BLaER1 treated with 17β-estradiol and CSF1 and Interleukin-3, amounts not matched to agents 10 nM and 100 nM (cell line): ENCODE data around the gene NETO1.

Source experiments
- H3K27ac ChIP-seq, 11 experiments: shearing (Covaris generic); formaldehyde crosslinking; 2 replicates each; pipeline ENCODE4 v1.8.1; 2022
- H3K27me3 ChIP-seq, 11 experiments: shearing (Covaris generic); formaldehyde crosslinking; 2 replicates each; pipeline ENCODE4 v1.8.1; 2022
- H3K36me3 ChIP-seq, 11 experiments: shearing (Covaris generic); formaldehyde crosslinking; 2 replicates each; pipeline ENCODE4 v1.8.1; 2022
- H3K4me1 ChIP-seq, 10 experiments: shearing (Covaris generic); formaldehyde crosslinking; 2 replicates each; pipeline ENCODE4 v1.8.1; 2022
- H3K4me2 ChIP-seq, 11 experiments: shearing (Covaris generic); formaldehyde crosslinking; 2 replicates each; pipeline ENCODE4 v1.8.1; 2022
- H3K4me3 ChIP-seq, 10 experiments: shearing (Covaris generic); formaldehyde crosslinking; 2 replicates each; pipeline ENCODE4 v1.8.1; 2022
- H3K9ac ChIP-seq, 11 experiments: shearing (Covaris generic); formaldehyde crosslinking; 2 replicates each; pipeline ENCODE4 v1.8.1; 2022
- H3K9me3 ChIP-seq, 11 experiments: shearing (Covaris generic); formaldehyde crosslinking; replicated peaks in 1 of 11; 2 replicates each; pipeline ENCODE4 v1.8.1; 2022
- H4K20me1 ChIP-seq, 11 experiments: shearing (Covaris generic); formaldehyde crosslinking; 2 replicates each; pipeline ENCODE4 v1.8.1; 2022
- Cebpa-rat ChIP-seq, 11 experiments: shearing (Covaris generic); IDR thresholded peaks; 2 replicates each; pipeline ENCODE4 v1.8.1; 2022

The NETO1 gene

DNA sequence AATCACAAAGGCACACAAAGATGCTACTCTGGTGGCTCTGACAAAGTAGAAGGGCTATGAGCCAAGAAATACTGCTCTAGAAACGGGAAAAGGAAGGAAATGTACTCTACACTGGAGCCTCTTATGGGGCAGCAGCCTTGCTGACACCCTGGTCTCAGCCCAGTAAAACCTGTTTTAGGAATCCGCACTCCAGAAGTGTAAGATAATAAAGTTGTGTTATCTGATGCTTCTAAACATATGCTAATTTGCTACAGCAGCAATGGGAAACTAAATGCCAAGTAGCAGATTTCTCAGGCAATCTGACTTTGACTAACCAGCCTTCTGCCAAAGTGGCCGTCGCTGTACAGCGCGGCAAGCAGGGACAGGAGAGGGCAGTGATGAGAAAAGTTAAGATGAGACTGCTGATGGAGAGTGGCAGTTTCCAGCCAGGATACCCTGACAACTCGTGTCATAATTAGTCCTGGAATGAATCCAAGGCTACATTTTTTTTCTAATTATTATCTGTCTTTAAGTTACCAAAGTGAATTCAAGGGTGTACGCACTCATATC, 99.0 kb downstream of the NETO1 start:
- H3K9ac ChIP-seq = no peak overlapping the region
- no peak overlapping the region for H3K4me2 ChIP-seq
- TF ChIP-seq Cebpa-rat (IDR thresholded peaks at IDR 0.05) = no peak
- no peaks in the 10 kb centered on the region for H4K20me1 ChIP-seq
- H3K36me3 ChIP-seq = no peaks in the 10 kb centered on the region
- H3K27ac ChIP-seq = no peak overlapping the region
- H3K9me3 ChIP-seq = peaks cover 0 to 11% (median 0%) of the 10 kb centered on the region in 11 experiments; a peak in 4 of 22 replicates
- no peak overlapping the region for H3K4me3 ChIP-seq
- no peaks in the 10 kb centered on the region for H3K27me3 ChIP-seq
- peaks cover 0 to 7% (median 0%) of the 10 kb centered on the region in 10 experiments; a peak in 3 of 20 replicates for H3K4me1 ChIP-seq

DNA sequence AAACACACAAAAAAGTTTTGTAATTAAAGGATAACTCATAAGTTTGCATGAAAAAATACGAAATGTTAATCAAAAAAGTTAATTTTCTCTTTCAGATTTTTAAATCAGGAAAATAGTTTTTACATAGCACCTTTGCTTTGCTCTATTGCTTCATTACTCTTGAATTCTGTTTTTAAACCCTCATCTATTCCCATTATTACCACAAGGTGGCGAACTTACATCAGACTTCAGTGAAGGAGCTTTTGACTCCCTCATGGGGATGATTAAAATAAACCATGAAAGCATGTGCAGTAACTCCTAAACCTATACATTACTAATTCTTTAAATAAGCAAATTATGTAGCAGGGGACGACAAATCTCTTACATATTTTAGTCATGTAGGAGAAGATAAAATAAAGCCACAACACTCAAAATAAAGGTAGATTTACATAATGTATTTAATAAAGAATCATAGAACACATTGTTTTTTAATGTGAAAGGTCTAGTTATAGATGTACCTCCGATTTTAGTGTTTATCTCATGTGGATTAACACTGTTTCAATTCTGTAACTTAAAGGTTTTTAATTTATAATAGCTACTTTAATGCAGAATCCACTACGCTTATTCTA, 105.2 kb downstream of the NETO1 start:
- no peak for TF ChIP-seq Cebpa-rat (IDR thresholded peaks at IDR 0.05)
- no peak overlapping the region for H3K4me3 ChIP-seq

DNA sequence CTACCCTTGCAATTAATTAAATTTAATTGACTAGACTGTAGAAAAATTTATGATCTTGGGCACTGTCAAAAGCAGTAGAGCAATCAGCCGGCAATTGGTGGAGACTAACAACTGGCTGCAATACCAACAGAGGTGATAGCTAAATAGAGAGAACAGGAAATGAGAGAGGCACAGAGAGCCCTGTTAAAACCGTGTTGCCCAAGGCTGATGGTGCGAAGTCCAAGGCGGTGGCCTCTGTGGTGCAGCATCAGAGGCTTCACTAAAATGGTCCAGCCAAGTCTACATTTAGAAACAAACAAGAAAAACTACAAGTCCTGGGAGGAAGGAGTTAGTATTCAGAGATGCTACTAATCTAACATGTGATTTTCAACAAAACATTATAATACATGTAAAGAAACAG, 115.6 kb downstream of the NETO1 start:
- Histone ChIP-seq H3K36me3 (no peaks in the 10 kb centered on the region), H3K4me2 (no peak overlapping the region), H3K9ac (no peak overlapping the region), H3K27me3 (no peaks in the 10 kb centered on the region), H3K9me3 (no peaks in the 10 kb centered on the region), H3K27ac (no peak overlapping the region), H4K20me1 (no peaks in the 10 kb centered on the region), H3K4me1 (no peaks in the 10 kb centered on the region), H3K4me3 (no peak overlapping the region)
- TF ChIP-seq Cebpa-rat (IDR thresholded peaks at IDR 0.05) = no peak

More for the DNA sequence above, 105.2 kb downstream of the NETO1 start:
- Histone ChIP-seq H3K4me1 (peaks cover 0 to 4% (median 0%) of the 10 kb centered on the region in 10 experiments; a peak in 3 of 20 replicates), H3K9ac (no peak overlapping the region), H3K36me3 (no peaks in the 10 kb centered on the region), H3K9me3 (peaks cover 0 to 12% (median 0%) of the 10 kb centered on the region in 11 experiments; a peak in 4 of 22 replicates), H3K27me3 (no peaks in the 10 kb centered on the region), H3K4me2 (no peak overlapping the region), H3K27ac (no peak overlapping the region), H4K20me1 (no peaks in the 10 kb centered on the region)

DNA sequence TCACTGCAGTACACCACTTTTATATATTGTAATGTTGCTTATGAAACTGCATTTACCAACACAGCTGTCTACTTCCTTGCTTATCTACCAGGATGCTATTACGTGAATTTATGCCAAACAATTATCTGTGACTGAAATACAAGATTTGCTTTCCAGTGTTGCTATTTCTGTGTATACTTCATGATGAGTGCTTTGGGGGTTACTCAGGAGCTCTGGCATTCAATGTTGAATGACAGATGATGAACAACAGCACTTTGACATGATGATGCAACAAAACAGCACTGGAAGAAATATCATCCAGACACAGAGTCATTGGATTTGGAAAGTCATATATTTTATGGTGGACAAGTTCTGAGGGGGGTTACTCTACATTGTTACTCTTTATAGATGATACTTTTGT, 125.8 kb downstream of the NETO1 start:
- Histone ChIP-seq H3K9me3 (no peaks in the 10 kb centered on the region), H3K27ac (no peak overlapping the region), H3K4me1 (0 out of 20 replicates have a peak, but pooled peaks cover 0 to 4% (median 0%) of the 10 kb centered on the region in 10 experiments), H3K4me3 (no peak overlapping the region), H3K4me2 (no peak overlapping the region), H4K20me1 (no peaks in the 10 kb centered on the region), H3K9ac (no peak overlapping the region), H3K27me3 (no peaks in the 10 kb centered on the region), H3K36me3 (no peaks in the 10 kb centered on the region)
- TF ChIP-seq Cebpa-rat (IDR thresholded peaks at IDR 0.05) = no peak

DNA sequence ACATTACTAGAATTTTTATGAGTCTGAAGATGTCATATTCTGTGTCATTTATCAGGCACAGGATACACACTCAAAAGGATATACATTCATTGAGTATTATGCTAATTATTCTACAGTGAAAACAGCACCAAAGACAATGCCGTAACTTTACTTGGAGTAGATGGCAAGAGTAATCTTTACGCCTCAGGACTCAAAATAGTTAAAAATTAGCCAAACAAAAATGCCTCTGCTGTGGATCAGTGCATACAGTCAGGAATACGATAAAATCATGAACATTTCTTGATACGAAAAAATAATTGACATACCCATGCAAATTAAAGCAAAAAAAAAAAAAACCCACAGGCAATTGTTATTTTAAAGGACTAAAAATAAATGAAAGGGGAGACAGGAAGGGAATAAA, 129.7 kb downstream of the NETO1 start:
- H3K9ac ChIP-seq = no peak overlapping the region
- H3K36me3 ChIP-seq = no peaks in the 10 kb centered on the region
- no peaks in the 10 kb centered on the region for H3K9me3 ChIP-seq
- no peak overlapping the region for H3K4me2 ChIP-seq
- no peaks in the 10 kb centered on the region for H4K20me1 ChIP-seq
- no peak overlapping the region for H3K27ac ChIP-seq
- 0 out of 20 replicates have a peak, but pooled peaks cover 0 to 4% (median 0%) of the 10 kb centered on the region in 10 experiments for H3K4me1 ChIP-seq
- TF ChIP-seq Cebpa-rat (IDR thresholded peaks at IDR 0.05) = no peak
- no peak overlapping the region for H3K4me3 ChIP-seq
- H3K27me3 ChIP-seq = no peaks in the 10 kb centered on the region

DNA sequence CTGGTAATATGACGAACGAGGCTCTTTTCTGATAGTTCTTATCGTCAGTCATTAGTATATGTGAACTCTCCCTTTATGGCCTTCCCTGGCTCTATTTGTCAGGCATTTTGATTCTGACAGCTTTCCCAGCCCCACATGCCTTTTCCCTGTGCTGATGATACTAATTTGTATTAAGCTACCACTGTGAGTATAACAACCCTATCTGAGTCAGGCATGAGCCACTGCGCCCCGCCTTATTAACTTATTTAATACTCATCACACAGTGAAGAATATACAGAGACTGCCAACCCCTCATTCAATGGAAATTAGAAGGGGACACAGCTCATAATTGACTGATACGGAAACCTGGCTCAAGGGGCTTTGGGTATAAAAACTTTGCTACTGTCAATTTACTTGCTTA, 140.0 kb downstream of the NETO1 start:
- H3K27ac ChIP-seq = no peak overlapping the region
- no peaks in the 10 kb centered on the region for H3K36me3 ChIP-seq
- H3K9ac ChIP-seq = no peak overlapping the region
- no peak for TF ChIP-seq Cebpa-rat (IDR thresholded peaks at IDR 0.05)
- no peaks in the 10 kb centered on the region for H3K27me3 ChIP-seq
- no peak overlapping the region for H3K4me3 ChIP-seq
- H3K4me1 ChIP-seq = no peaks in the 10 kb centered on the region
- peaks cover 0 to 9% (median 6%) of the 10 kb centered on the region in 11 experiments; a peak in 5 of 22 replicates for H3K9me3 ChIP-seq
- no peak overlapping the region for H3K4me2 ChIP-seq
- H4K20me1 ChIP-seq = no peaks in the 10 kb centered on the region

DNA sequence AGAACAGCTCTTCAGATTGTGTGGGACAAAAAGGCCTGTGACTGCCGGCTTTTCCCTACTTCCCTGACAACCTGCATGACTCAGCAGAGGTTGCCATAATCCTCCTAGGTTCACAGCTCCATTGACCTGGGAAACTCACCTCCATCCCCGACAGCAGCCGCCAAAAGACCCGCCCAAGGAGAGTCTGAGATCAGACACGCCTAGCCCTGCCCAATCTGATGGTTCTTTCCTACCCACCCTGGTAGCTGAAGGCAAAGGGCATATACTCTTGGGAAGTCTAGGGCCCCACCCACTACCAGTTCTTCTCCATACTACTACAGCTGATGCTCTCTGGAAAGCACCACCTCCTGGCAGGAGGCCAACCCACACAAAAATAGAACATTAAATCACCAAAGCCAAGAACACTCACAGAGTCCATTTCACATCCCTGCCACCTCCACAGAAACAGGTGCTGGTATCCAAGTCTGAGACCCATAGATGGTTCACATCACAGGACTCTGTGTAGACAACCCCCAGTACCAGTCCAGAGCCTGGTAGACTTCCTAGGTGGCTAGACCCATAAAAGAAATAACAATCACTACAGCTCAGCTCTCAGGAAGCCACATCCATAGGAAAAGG, 140.6 kb downstream of the NETO1 start:
- Histone ChIP-seq H3K36me3 (no peaks in the 10 kb centered on the region), H3K4me2 (no peak overlapping the region), H3K27ac (no peak overlapping the region)

DNA sequence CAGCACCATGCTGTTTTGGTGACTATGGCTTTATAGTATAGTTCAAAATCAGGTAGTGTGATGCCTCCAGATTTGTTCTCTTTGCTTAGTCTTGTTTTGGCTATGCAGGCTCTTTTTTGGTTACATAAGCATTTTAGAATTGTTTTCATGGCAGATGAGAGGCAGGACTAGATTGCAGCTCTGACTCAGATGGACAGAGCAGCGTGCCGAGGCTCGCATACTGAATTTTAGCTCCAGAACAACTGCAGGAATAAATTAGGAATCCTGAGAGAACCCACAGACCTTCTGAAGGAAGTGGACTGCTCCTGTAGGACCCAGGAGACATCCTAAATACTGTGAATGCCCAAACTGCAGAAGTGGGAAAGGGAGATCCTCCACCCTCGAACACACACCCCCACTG, 141.6 kb downstream of the NETO1 start:
- no peaks in the 10 kb centered on the region for H4K20me1 ChIP-seq
- no peaks in the 10 kb centered on the region for H3K27me3 ChIP-seq
- H3K27ac ChIP-seq = no peak overlapping the region
- H3K4me2 ChIP-seq = no peak overlapping the region
- no peak overlapping the region for H3K9ac ChIP-seq
- H3K36me3 ChIP-seq = no peaks in the 10 kb centered on the region
- TF ChIP-seq Cebpa-rat (IDR thresholded peaks at IDR 0.05) = no peak
- H3K9me3 ChIP-seq = peaks cover 0 to 9% (median 6%) of the 10 kb centered on the region in 11 experiments; a peak in 5 of 22 replicates
- H3K4me1 ChIP-seq = no peaks in the 10 kb centered on the region
- H3K4me3 ChIP-seq = no peak overlapping the region

More for the DNA sequence above, 140.6 kb downstream of the NETO1 start:
- Histone ChIP-seq H3K9me3 (peaks cover 0 to 9% (median 6%) of the 10 kb centered on the region in 11 experiments; a peak in 5 of 22 replicates), H3K9ac (no peak overlapping the region), H4K20me1 (no peaks in the 10 kb centered on the region), H3K4me3 (no peak overlapping the region), H3K4me1 (no peaks in the 10 kb centered on the region), H3K27me3 (no peaks in the 10 kb centered on the region)
- TF ChIP-seq Cebpa-rat (IDR thresholded peaks at IDR 0.05) = no peak

DNA sequence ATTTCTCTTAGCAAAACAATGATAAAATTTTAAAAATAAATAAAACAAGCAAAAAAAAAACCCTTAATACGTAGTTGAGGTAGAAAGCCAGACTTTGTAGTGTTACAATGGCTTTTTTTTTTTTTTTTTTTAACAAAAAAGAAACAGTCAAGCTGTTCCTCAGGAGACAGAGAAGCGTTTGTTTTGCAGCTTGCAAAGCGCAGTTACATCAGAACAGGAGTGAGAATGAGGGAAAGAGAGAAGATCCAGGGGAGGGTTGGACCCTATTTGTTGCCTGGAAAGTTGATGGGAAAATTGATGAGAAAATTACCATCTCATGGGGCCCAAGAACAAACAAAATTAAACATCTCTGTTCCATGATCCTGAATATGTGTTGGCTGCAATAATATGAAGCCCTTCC, 146.5 kb downstream of the NETO1 start:
- Histone ChIP-seq H3K4me1 (no peaks in the 10 kb centered on the region), H3K9ac (no peak overlapping the region), H3K9me3 (peaks cover 0 to 8% (median 4%) of the 10 kb centered on the region in 11 experiments; a peak in 5 of 22 replicates), H3K4me3 (no peak overlapping the region), H3K4me2 (no peak overlapping the region), H3K27ac (no peak overlapping the region), H3K27me3 (no peaks in the 10 kb centered on the region), H3K36me3 (no peaks in the 10 kb centered on the region), H4K20me1 (no peaks in the 10 kb centered on the region)
- TF ChIP-seq Cebpa-rat (IDR thresholded peaks at IDR 0.05) = no peak
